GM12874 (cell line): ENCODE measurements around the gene LCT.

Experiments
- TF ChIP-seq, protein P1 (sequence below): IDR thresholded peaks from 2 replicates; pipeline ENCODE4 v1.5.1; 2011; ENCODE audit warnings: low read depth, mild to moderate bottlenecking, control low read depth, low read length, moderate library complexity; ENCODE audit not compliant: insufficient read depth

Gene LCT

DNA sequence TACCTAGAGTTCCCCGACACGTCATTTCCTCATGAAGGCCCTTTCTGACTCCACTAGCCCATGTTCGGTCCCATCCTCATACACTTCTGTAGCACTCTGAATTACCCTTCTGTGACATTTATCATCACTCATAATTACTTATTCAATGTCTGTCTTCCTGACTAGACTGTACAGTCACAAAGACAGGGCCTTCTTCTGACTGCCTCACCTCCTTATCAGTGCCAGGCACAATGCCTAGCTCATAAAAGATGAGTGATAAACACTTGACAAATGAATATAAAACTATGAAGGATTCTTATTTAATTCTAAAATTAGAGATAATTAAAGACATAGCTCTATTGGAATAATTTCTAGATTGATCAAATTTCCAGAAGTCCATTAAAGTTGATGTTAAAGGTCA, 96.8 kb downstream of the LCT start:
- TF ChIP-seq, protein P1, sequence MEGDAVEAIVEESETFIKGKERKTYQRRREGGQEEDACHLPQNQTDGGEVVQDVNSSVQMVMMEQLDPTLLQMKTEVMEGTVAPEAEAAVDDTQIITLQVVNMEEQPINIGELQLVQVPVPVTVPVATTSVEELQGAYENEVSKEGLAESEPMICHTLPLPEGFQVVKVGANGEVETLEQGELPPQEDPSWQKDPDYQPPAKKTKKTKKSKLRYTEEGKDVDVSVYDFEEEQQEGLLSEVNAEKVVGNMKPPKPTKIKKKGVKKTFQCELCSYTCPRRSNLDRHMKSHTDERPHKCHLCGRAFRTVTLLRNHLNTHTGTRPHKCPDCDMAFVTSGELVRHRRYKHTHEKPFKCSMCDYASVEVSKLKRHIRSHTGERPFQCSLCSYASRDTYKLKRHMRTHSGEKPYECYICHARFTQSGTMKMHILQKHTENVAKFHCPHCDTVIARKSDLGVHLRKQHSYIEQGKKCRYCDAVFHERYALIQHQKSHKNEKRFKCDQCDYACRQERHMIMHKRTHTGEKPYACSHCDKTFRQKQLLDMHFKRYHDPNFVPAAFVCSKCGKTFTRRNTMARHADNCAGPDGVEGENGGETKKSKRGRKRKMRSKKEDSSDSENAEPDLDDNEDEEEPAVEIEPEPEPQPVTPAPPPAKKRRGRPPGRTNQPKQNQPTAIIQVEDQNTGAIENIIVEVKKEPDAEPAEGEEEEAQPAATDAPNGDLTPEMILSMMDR = no peak
